GM12878 (cell line): Measurements from ENCODE around the gene DCBLD1. TPM values are rescaled to one million over a fixed set of nuclear protein-coding genes. Genes with fewer than 3 reads are reported as not detected.

Source experiments
- ATAC-seq: fragments of 200-7000 bp; cut with Tn5 transposase; 3 replicates; pipeline ENCODE4 v1.9.1; 2020; ENCODE audit warnings: mild to moderate bottlenecking, moderate library complexity
- BruUV-seq: library from RNA; stranded (reverse); fragments of 400-500 nt; replicated peaks from 2 replicates; lab custom pipeline; 2021; lab: Mats Ljungman, UMichigan
- CTCF ChIA-PET: fragments of 300-600 bp; sonication (Branson Sonifier 250); formaldehyde crosslinking; extraction: SDS; loops from one replicate; lab custom pipeline; 2021; ENCODE audit warnings: inconsistent platforms; lab: Yijun Ruan, JAX
- POLR2A ChIA-PET: fragments of 350-600 bp; formaldehyde crosslinking; extraction: SDS; loops from one replicate; lab custom pipeline; 2021; ENCODE audit warnings: inconsistent platforms; lab: Charles Lee
- RAD21 ChIA-PET: fragments of 300-600 bp; sonication (Branson Sonifier 250); formaldehyde crosslinking; loops from one replicate; lab custom pipeline; 2023; ENCODE audit warnings: antibody characterized with exemption; ENCODE audit not compliant: unreplicated experiment; lab: Charles Lee
- SMC1A ChIA-PET: fragments of 300-600 bp; sonication (Branson Sonifier 250); formaldehyde crosslinking; loops from one replicate; lab custom pipeline; 2023; ENCODE audit not compliant: unreplicated experiment, uncharacterized antibody; lab: Charles Lee
- DNase-seq: peaks from one replicate; pipeline ENCODE4 v3.0.0-alpha.2; 2011; ENCODE audit warnings: low read depth, low spot score
- FAIRE-seq: peaks from 3 replicates; lab custom pipeline; 2011; peaks lifted over from hg19 to GRCh38; lab: Jason Lieb, UNC
- H2AFZ ChIP-seq: 2 replicates; pipeline ENCODE4 v1.6.0; 2011; ENCODE audit warnings: low read depth, low read length, control low read depth; ENCODE audit not compliant: control insufficient read depth
- H3K27ac ChIP-seq: 2 replicates; pipeline ENCODE4 v1.5.1; 2011; ENCODE audit warnings: control low read depth; ENCODE audit not compliant: control insufficient read depth, insufficient read depth
- H3K27me3 ChIP-seq, 2 experiments: replicated peaks in 1 of 2; 2 replicates each; pipeline versions ENCODE4 v1.6.0 to v1.6.1; 2011; ENCODE audit warnings: low read length in 1 of 2; ENCODE audit not compliant: control insufficient read depth in 2 of 2, insufficient read depth in 2 of 2
- H3K36me3 ChIP-seq, 2 experiments: 2 replicates each; pipeline ENCODE4 v1.5.1; 2011; ENCODE audit warnings: low read length in 1 of 2; ENCODE audit not compliant: control insufficient read depth in 2 of 2, insufficient read depth in 2 of 2
- H3K4me1 ChIP-seq: 2 replicates; pipeline ENCODE4 v1.6.1; 2011; ENCODE audit warnings: mild to moderate bottlenecking, low read length, moderate library complexity, mixed read lengths; ENCODE audit not compliant: control insufficient read depth, insufficient read depth
- H3K4me2 ChIP-seq: 2 replicates; pipeline ENCODE4 v1.6.0; 2011; ENCODE audit warnings: control low read depth; ENCODE audit not compliant: control insufficient read depth, insufficient read depth
- H3K4me3 ChIP-seq: fragments of 200-600 bp; sonication (generic); 2 replicates; pipeline ENCODE4 v1.5.1; 2016
- H3K79me2 ChIP-seq: 2 replicates; pipeline ENCODE4 v1.6.0; 2011; ENCODE audit warnings: low read length; ENCODE audit not compliant: control insufficient read depth, insufficient read depth
- H3K9ac ChIP-seq: 2 replicates; pipeline ENCODE4 v1.8.0; 2011; ENCODE audit warnings: low read length, control low read depth, mixed read lengths; ENCODE audit not compliant: control insufficient read depth, insufficient read depth
- H3K9me3 ChIP-seq: replicated peaks from 3 replicates; pipeline ENCODE4 v1.5.1; 2011; ENCODE audit warnings: mild to moderate bottlenecking, low read length; ENCODE audit not compliant: control insufficient read depth, insufficient read depth
- H4K20me1 ChIP-seq: 2 replicates; pipeline ENCODE4 v1.6.0; 2011; ENCODE audit not compliant: control insufficient read depth, insufficient read depth
- BCLAF1 ChIP-seq: fragments of 450-650 bp; IDR thresholded peaks from 2 replicates; pipeline ENCODE4 v1.6.1; 2017; ENCODE audit warnings: antibody characterized with exemption, mild to moderate bottlenecking, moderate library complexity
- CBFB ChIP-seq: IDR thresholded peaks from 2 replicates; pipeline ENCODE4 v1.6.1; 2016; ENCODE audit warnings: antibody characterized with exemption, low read depth
- IRF3 ChIP-seq: fragments of 450-650 bp; IDR thresholded peaks from 2 replicates; pipeline ENCODE4 v1.6.1; 2014; ENCODE audit warnings: mild to moderate bottlenecking
- ZBTB33 ChIP-seq: fragments of 450-650 bp; IDR thresholded peaks from 2 replicates; pipeline ENCODE4 v1.6.1; 2017; ENCODE audit warnings: mild to moderate bottlenecking
- WGBS: methylation state at CpG from one replicate; pipeline ENCODE4 v1.1.6; 2016; ENCODE audit warnings: low lambda C conversion rate; ENCODE audit not compliant: insufficient replicate concordance, insufficient coverage; ENCODE audit errors: missing lambda C conversion rate; 5-methylcytosine and 5-hydroxymethylcytosine counted together
- in situ Hi-C: fragments of 300-500 bp; cut with MboI; formaldehyde crosslinking; loops from 9 replicates; pipeline ENCODE4 v1.14.3; 2018; ENCODE audit warnings: mixed read lengths
- intact Hi-C: fragments of 100-400 bp; cut with micrococcal nuclease; formaldehyde crosslinking; loops from one replicate; pipeline ENCODE4 v1.14.2; 2022; ENCODE audit not compliant: unreplicated experiment
- polyA plus RNA-seq, 11 experiments: library from polyadenylated mRNA; depleted of rRNA in 4 of 11; unstranded in 6 of 11; stranded (reverse) in 5 of 11; fragments of >200 nt; fragmentation: Nextera tagmentation in 4 of 11; fragmentation: Illumina TruSeq in 1 of 11; extraction: Ambion mirVana in 4 of 11; extraction: Trizol in 1 of 11; gene quantifications; 1 replicate in 1 of 11; 2 replicates in 10 of 11; pipeline versions ENCODE4 v1.2.1 to v1.2.3, GENCODE V29; 2011 to 2016; ENCODE audit warnings: inconsistent platforms in 2 of 11, missing spikeins in 2 of 11, low read depth in 1 of 11
- total RNA-seq, 4 experiments: library from RNA; depleted of rRNA in 3 of 4; stranded (reverse); fragments of >200 nt in 3 of 4; fragmentation: Illumina TruSeq in 1 of 4; extraction: Trizol in 1 of 4; gene quantifications; 2 replicates each; pipeline versions ENCODE4 v1.2.1 to v1.2.3, GENCODE V29; 2013 to 2021

DCBLD1 gene
- total and polyA plus RNA-seq, 10 of the 15 experiments (the other 5 are each of a cell fraction or from before 2014, with no cell fraction given) = 0.92 to 9.2 (median 8.3) TPM

GRCh38 chr6:117464700-117465099 is 17.8 kb upstream of the DCBLD1 start (continued):
- TF ChIP-seq BCLAF1 = no peak

- Histone ChIP-seq H3K27me3 (no peaks in the 10 kb centered on the region), H3K4me2 (no peak overlapping the region), H3K9ac (no peak overlapping the region), H4K20me1 (no peaks in the 10 kb centered on the region), H2AFZ (no peak overlapping the region), H3K4me3 (no peak overlapping the region), H3K36me3 (no peaks in the 10 kb centered on the region), H3K4me1 (no peaks in the 10 kb centered on the region), H3K79me2 (no peaks in the 10 kb centered on the region), H3K9me3 (no peaks in the 10 kb centered on the region; the same call in 2 of the 3 replicates), H3K27ac (no peak overlapping the region)
- no TSS peak for BruUV-seq
- WGBS = 0% methylated on average over 1 of the region's 1 CpG
- no peak for ATAC-seq
- TF ChIP-seq CBFB = no peak
- TF ChIP-seq IRF3 = no peak
- TF ChIP-seq ZBTB33 = no peak
- DNase-seq = no peak
- no peak for FAIRE-seq
- SMC1A ChIA-PET = interaction anchor here (0.7 to 1.3 kb wide), 6 partner anchors 8 to 125 kb away, joined by 3 to 5 read pairs (median 3); no protein-coding TSS in a partner anchor
- CTCF ChIA-PET = interaction anchor here (0.8 to 1.2 kb wide), 2 partner anchors 13 to 14 kb away, joined by 3 to 5 read pairs; no protein-coding TSS in a partner anchor
- POLR2A ChIA-PET = no interaction called here
- in situ Hi-C loops (no loop called here), intact Hi-C loops (no loop called here)
- RAD21 ChIA-PET = no interaction called here
Measured at GRCh38 chr6:117465691-117466090, 16.8 kb upstream of the DCBLD1 start.
